Stimulated activated CD8-positive, alpha-beta memory T cell treated with anti-CD3 and anti-CD28 coated beads, Interleukin-7, amount 100 ng/mL, for 1 hour (primary cell): ENCODE data around the gene GCNT4.

Experiments
- DNase-seq, 2 donors: peaks; one replicate each; pipeline ENCODE4 v3.0.0-alpha.2; 2020; ENCODE audit warnings: low read depth in 2 of 2

Gene GCNT4

GRCh38 chr5:75051217-75051751 lies 1.1 kb downstream of the GCNT4 start:
- no peak for DNase-seq

DNA sequence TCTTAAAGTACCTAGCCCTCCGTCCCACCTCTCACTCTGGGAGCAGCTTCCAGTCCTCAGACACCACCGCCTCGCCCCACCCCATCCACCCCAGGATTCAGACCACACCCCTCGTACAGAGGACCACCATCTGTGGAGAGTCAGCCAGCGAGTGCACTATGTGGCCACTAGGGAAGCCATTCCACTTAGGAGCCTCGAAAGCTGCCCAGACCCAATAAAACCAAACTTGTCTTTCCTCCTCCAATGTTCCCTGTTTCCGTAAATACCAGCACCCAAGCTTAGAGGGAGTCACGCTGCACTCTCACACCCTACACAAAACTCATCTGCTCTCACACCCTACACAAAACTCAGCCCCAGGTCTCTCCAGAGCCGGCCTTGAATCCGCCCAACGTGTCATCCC lies 1.9 kb downstream of the GCNT4 start:
- no peak for DNase-seq

DNA sequence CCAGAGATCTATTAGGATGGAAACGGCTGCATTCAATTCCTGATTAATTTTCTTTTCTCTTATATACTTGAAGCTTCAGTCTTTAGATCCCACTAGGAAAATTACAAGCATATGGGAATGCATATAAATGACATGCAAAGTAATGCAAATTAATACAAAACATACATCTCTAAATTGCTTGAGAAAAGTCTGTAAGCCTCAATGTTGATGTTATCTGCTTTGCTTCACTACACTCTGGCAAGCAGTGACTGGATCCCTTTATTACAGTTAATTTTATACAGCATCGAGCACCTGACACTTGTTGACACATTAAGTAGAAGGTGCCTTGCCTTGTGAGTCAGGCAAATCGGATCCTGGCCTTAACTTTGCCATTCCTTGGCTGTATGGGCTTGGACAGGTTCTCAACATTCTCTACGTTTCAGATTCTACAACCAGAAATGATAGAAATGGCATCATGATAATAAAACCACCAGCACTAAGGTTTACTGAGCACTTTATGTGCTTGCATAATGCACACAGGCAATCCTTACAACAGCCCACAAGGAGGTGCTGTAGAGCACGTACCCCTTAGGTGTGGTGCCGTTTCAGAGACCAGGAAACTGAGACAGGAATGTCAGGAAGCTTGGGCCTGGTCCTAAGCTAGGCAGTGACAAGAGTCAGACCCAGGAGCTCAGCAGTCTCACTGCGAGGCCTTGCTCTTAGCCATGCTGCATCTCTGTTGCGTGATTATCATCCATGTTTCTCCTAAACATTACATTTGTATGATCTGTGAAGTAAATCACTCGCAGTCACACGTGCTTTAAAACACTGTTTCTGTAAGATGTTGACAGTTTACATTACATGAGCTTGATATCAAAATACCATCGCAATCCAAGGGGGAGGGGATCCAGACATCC lies 2.7 kb downstream of the GCNT4 start:
- no peak for DNase-seq

DNA sequence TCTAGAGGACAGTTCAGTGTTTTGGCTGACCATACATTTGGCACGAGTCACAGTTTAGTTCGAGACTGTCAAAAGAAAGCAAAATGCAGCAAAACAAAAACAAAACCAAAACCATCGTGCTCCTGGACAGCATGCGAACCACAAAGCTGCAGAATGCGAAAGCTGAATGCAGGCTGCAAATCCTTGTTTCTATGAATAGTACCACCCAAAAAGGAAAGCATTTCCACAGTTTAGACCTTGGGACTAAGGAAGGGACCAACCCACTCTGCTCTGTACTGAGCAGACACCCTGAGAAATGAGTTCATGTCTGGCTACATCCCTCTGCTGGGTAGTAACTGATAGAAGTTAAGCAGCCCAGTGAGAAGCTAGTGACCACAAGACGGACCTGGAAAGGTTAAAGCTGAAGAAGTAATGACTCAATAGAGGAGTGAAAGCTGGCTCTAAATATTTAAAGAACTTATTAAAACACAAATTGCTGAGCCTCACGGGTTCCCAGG lies 3.9 kb downstream of the GCNT4 start:
- no peak for DNase-seq

GRCh38 chr5:75047356-75047755 lies 5.0 kb downstream of the GCNT4 start:
- DNase-seq, result no peak

DNA sequence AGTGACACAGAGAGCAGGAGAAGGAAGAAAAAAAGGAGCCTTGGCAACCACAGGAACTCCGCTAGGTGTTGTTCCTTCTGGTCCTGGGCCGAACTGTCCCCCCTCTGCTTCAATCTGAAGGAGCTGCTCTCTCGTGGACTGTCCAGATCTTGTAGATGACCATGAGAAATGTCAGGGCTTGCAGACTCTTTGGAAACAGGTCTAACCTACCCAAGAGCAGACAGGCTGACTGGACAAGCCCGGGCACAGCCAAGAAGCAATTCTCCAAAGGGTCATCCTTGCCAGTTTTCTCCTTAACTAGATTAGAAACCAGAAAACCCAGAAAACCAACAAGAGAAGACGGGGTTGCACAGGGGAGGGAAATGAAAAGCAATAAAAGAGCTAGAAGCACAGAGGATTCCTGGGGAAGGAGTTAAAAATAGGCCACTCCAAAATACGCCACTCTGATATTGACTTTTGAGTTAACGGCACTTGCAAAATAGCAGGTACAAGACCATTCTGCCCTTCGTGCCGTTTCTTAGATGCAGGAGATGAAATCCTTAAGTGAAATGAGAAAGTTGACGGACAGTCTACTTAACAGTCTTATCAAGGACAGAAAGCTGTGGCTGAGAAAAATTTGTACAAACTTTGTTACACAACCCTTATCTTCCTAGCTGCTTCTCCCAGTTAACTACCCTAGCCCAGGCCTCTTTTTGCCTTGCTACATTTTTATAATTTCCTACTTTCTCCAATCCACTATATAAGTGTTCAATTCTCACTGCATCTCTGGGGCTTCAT lies 5.8 kb downstream of the GCNT4 start:
- DNase-seq, result no peak

DNA sequence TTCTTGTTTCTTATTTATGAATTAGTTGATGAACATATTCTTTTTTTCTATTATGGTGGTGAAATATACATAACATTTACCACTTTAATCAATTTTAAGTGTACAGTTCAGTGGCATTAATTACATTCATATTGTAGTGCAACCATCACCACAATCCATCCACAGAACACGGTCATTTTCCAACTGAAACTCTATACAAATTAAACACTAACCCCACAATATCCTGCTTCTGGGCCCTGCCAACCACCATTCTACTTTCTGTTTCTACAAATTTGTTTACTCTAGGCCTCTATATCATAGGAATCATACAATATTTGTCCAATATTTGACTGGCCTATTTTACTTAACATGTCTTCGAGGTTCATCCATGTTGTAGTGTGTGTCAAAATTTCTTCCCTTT lies 7.3 kb downstream of the GCNT4 start:
- DNase-seq, result no peak

DNA sequence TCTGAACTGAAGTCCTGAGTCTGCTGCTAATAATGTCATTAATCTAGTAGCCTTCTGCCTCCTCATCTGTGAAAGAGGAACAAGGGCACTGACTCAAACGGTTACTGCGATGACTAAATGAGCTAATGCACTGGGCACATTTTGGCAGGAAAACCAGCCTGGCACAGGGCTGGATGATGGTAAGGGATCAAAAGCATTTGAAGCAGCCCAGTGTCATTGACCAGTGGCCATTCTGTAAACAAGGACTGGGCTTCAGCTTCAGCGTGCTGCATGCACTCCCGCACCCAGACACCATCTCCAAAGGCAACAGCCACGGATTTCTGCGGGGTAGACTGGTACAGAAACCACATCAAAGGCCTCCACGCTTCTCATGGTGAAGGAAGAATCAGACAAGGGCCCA lies 8.0 kb downstream of the GCNT4 start:
- DNase-seq, result no peak

DNA sequence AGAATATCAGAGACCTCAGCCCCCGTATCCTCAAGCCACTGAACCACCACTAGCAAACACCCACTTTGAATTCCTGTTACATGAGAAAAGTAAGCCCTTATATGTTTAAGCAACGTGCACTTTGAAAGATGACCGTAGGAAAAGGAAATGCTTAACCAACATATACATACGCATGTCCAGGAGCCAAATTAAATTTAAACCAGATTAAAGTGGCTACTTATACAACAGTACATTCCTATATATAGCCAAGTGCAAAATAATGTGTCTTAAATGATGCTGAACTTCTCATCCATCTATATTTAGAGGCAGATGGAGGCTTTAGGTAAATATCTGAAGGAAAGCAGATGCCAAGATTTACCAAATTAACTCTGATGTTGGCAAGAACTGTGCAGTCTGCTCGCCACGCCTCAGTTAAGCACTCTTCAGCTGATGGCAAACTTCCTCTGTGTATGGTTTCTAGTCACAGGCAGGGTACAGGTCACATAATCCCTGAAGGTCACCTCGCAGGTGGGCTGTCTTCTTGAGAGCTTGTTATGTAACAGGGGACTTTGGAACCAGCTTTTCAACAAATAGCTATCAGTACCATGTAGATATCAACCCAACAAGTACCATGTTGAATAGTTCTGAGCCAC lies 8.6 kb downstream of the GCNT4 start:
- DNase-seq, result no peak

DNA sequence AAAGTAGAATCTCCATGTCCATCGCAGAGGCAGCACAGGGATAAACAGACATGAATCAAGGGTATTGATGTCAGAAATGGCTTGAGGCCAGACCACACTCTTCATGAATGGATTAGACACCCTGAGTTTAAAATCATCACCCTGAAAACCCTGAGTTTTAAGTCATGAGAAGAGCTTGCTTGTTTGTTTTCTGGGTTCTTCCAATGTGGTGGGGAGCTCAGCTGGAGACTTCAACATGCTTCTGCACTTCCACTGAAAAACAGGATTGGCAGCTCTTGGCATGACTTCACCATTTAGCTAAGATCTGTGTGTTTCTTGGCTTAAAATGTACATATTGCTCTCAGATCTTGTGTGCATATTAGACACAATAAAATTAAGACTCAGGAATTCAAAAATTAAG lies 9.8 kb downstream of the GCNT4 start:
- DNase-seq, result no peak

DNA sequence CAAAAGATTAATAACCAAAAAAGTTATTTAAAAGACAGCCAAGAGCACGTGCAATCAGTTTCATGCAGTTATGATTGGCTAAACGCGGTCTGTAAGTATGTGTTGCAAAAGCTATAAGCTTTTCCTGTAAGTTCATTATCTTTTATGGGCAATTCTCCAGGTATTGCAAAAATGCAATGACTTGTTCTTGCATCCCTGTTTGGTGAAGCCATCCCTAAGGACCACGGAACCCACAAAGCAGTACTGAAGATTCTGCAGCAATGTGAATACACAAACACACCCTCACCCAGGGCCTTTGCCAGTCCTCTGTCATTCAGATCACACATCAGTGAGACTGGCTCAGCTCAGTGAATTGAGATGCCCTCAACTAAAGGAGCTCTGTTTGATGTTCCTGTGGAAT lies 11.4 kb downstream of the GCNT4 start:
- DNase-seq, result no peak

DNA sequence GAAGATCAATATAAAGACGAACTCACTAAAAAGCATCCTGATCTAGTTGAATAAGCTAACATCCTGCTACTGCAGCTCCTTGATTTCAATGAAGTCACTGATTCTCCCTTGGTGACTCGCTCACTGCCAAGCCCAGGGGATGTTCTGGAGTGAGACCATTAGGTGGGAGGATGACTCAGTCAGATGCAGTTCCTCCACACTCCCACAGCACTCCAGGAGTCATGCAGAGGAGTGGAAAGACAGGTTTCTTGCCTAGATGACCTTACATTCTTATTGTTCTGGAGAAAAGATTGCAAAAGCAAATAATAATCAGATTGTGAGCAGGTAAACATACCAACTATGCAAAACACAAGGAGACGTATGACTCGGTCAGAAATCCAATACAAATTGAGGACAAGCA lies 15.3 kb downstream of the GCNT4 start:
- DNase-seq, result no peak

DNA sequence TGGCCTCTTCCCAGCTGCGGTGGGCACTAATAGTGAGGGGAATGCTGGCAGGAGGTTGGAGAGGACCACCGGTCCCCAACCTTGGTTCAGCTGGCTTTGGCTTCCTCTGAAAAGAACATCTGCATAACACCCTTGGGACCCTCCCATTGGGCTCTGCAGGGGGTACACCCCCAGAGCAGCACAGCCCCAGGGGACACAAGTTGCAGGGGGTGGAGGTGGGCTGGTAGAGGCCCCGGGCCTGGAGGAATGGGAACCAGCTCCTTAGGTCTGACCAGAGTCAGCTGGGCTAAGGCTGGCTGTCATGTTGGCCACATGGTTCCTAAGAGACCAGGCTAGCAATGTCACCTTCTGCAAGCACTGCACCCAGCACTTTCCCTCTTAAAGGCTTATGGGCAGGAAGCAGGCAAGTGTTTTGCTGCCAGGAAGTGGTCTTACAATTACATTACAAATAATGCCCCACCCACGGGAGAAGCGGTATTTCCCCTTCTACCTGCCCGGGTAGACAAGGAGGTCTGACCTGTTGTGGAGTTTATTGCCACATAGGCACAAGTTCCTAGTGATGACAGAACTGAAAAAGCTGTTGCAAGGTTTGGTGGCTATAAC lies 18.1 kb downstream of the GCNT4 start:
- no peak for DNase-seq

- DNase-seq, result no peak
These were observed 21.0 kb downstream of the GCNT4 start for GRCh38 chr5:75031366-75031765.

GRCh38 chr5:75028090-75028489 lies 24.3 kb downstream of the GCNT4 start:
- DNase-seq, result no peak

DNA sequence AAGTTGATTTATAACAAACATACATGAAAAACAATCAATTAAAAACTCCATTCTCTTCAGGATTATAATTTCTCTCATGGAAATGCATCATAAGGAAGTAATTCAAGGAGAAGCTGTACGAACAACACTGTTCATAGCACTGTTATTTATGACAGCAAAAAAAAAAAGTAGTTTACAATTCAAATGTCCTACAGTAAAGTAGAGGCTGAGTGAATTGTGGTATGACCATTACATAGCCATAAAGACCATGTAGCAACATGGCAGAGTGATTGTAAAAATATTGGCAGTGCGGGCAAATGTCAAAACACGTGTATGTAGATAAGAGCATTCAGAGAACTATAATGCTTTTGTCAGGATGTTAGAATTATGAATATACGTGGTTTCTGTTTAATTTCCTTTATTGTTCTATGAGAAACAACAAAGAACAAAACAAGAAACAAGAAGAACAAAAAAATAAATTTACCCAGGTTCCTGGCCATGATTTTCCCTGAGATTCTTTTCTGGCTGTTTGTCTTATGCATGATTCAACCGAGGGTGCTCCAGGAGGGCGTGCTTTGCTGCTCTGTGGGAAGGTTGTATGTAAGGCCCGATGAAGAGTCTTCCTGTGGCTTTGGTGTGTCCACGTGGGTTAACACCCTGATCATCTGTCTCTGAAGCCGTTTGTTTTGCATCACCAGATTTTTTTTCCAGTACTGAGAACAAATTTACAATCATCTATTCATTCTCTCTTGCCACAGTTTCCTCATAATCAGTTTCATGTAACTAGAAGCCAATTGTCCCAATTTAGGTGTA lies 28.8 kb downstream of the GCNT4 start:
- no peak for DNase-seq

DNA sequence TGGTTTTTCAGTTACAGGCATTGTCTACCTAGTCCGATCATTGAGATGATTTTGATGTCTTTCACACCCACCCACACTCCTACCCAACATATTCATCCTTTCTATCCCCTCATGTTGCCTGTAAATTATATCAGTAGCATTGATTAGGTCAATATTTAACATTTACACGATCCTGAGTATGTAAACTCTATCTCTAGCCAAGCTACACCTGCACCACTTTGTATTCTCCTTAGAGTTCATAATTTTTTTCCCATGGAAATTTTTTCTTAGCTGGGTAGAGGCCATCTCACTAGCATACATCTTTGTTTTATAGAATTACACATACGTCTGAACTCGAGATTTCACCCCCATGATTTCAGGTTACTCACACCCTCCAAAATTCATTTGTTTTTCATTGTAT lies 30.6 kb downstream of the GCNT4 start:
- no peak for DNase-seq

- DNase-seq, result no peak
These were observed 31.1 kb downstream of the GCNT4 start for GRCh38 chr5:75021219-75021618.

- no peak for DNase-seq
These were observed 32.2 kb downstream of the GCNT4 start for GRCh38 chr5:75020016-75020656.

DNA sequence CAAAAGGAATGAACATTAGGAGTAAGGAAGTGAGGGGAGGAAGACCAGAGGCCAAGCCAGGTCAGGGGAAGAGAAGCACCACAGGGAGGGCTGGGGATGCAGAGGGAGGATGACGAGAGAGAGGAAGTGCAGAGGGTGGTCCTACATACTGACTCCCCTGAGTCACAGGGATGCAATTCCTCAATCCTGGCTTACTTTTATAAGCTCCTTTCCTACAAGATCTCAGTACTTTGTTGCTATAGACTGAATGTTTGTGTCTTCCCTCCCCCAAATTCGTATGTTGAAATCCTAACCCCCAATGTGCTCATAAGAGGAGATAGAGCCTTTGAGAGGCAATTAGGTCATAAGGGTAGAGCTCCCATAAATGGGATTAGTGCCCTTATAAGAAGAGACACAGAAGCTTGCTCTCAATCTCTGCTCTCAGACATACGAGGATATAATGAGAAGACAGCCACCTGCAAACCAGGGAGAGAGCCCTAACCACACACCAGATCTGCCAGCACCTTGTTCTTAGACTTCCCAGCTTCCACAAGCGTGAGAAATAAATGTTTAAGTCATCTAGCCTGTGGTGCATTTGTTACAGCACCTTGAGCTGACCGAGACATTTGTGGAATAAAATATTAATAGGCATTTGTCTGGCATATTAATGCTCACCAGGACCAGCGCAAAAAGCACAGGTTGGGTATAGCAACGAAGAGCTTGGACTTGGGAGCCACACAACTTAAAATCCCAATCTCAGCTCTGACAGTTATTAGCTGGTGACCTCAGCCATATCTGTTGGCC lies 33.4 kb downstream of the GCNT4 start:
- DNase-seq, result no peak
